B cell (primary cell): Measurements from ENCODE around the gene BTBD17. TPM values are rescaled to one million over a fixed set of nuclear protein-coding genes. Genes with fewer than 3 reads are reported as not detected.

Experiments
- ATAC-seq: fragments of 200-7000 bp; cut with Tn5 transposase; one replicate; pipeline ENCODE4 v1.10.0; 2021; ENCODE audit warnings: low read depth, mild to moderate bottlenecking, moderate number of reproducible peaks, moderate library complexity
- CTCF ChIA-PET: fragments of 350-600 bp; sonication (Branson Sonifier 250); formaldehyde crosslinking; loops from one replicate; lab custom pipeline; 2021; ENCODE audit warnings: antibody characterized with exemption, inconsistent platforms; lab: Charles Lee
- POLR2A ChIA-PET: fragments of 350-600 bp; sonication (Branson Sonifier 250); formaldehyde crosslinking; loops from one replicate; lab custom pipeline; 2021; ENCODE audit warnings: antibody characterized with exemption; lab: Charles Lee
- DNase-seq: peaks from one replicate; pipeline ENCODE4 v3.0.0; 2013
- H2AFZ ChIP-seq: 2 replicates; pipeline ENCODE4 v1.6.1; 2012; ENCODE audit warnings: mild to moderate bottlenecking, low read depth, low read length; ENCODE audit not compliant: insufficient read depth, poor library complexity, severe bottlenecking
- H3K27ac ChIP-seq, 2 donors: 1 replicate in 1 of 2; 2 replicates in 1 of 2; pipeline ENCODE4 v1.5.1; 2012 to 2013; ENCODE audit warnings: low read length in 2 of 2, mild to moderate bottlenecking in 2 of 2, moderate library complexity in 1 of 2
- H3K27me3 ChIP-seq, 4 experiments: fragments of 200-600 bp in 1 of 4; sonication (generic) in 1 of 4; replicated peaks in 1 of 4; 1 replicate in 2 of 4; 2 replicates in 2 of 4; pipeline versions ENCODE4 v1.6.1 to v1.7.0; 2013 to 2016; ENCODE audit warnings: low read length in 3 of 4, mild to moderate bottlenecking in 2 of 4, mixed read lengths in 1 of 4, moderate library complexity in 1 of 4; ENCODE audit not compliant: insufficient read depth in 4 of 4, control insufficient read depth in 3 of 4; ENCODE audit errors: control extremely low read depth in 1 of 4
- H3K36me3 ChIP-seq, 2 experiments: replicated peaks in 1 of 2; 1 replicate in 1 of 2; 2 replicates in 1 of 2; pipeline versions ENCODE4 v1.6.1 to v1.7.1; 2013; ENCODE audit warnings: low read length in 1 of 2; ENCODE audit not compliant: insufficient read depth in 2 of 2, control insufficient read depth in 1 of 2; ENCODE audit errors: control extremely low read depth in 1 of 2, extremely low read depth in 1 of 2
- H3K4me1 ChIP-seq, 2 donors: fragments of 200-600 bp in 1 of 2; sonication (generic) in 1 of 2; 1 replicate in 1 of 2; 2 replicates in 1 of 2; pipeline versions ENCODE4 v1.5.1 to v1.6.1; 2013 to 2017; ENCODE audit warnings: low read length in 2 of 2; ENCODE audit not compliant: control insufficient read depth in 2 of 2, insufficient read depth in 2 of 2
- H3K4me2 ChIP-seq: replicated peaks from 2 replicates; pipeline ENCODE3; 2012; ENCODE audit warnings: mild to moderate bottlenecking, low read depth, low read length; ENCODE audit not compliant: poor library complexity, severe bottlenecking
- H3K4me3 ChIP-seq, 5 experiments: fragments of 200-600 bp in 1 of 5; sonication (generic) in 1 of 5; 1 replicate in 3 of 5; 2 replicates in 2 of 5; pipeline versions ENCODE4 v1.5.1 to v1.7.0; 2011 to 2016; ENCODE audit warnings: low read length in 4 of 5, mild to moderate bottlenecking in 4 of 5, low read depth in 2 of 5, control low read depth in 1 of 5, moderate library complexity in 1 of 5; ENCODE audit not compliant: insufficient read depth in 1 of 5; ENCODE audit errors: control extremely low read depth in 1 of 5, extremely low read depth in 1 of 5
- H3K79me2 ChIP-seq: fragments of 200-600 bp; sonication (generic); one replicate; pipeline ENCODE4 v1.6.0; 2016; ENCODE audit warnings: low read length; ENCODE audit not compliant: control insufficient read depth, insufficient read depth
- H3K9ac ChIP-seq: fragments of 200-600 bp; sonication (generic); 2 replicates; pipeline ENCODE4 v1.6.1; 2017; ENCODE audit warnings: mild to moderate bottlenecking, low read length, moderate library complexity
- H3K9me3 ChIP-seq, 3 donors: one replicate each; pipeline versions ENCODE4 v1.6.1 to v1.7.1; 2013; ENCODE audit warnings: low read length in 2 of 3; ENCODE audit not compliant: control insufficient read depth in 2 of 3, insufficient read depth in 1 of 3; ENCODE audit errors: control extremely low read depth in 1 of 3
- H4K20me1 ChIP-seq: 2 replicates; pipeline ENCODE4 v1.6.0; 2012; ENCODE audit warnings: mild to moderate bottlenecking, low read length; ENCODE audit not compliant: insufficient read depth, control insufficient read depth, poor library complexity, severe bottlenecking
- H3K27ac Mint-ChIP-seq: one replicate; pipeline ENCODE4 v1.8.0; 2021; ENCODE audit warnings: mixed read lengths
- H3K27me3 Mint-ChIP-seq: one replicate; pipeline ENCODE4 v1.8.0; 2021; ENCODE audit warnings: mixed read lengths
- H3K4me1 Mint-ChIP-seq: one replicate; pipeline ENCODE4 v1.8.0; 2021; ENCODE audit warnings: mixed read lengths
- H3K4me3 Mint-ChIP-seq: one replicate; pipeline ENCODE4 v1.8.0; 2021; ENCODE audit warnings: mixed read lengths
- H3K9me3 Mint-ChIP-seq: one replicate; pipeline ENCODE4 v1.8.0; 2022; ENCODE audit warnings: mixed read lengths; ENCODE audit not compliant: insufficient read depth
- EZH2 ChIP-seq: IDR thresholded peaks from 2 replicates; pipeline ENCODE4 v1.6.1; 2012; ENCODE audit warnings: borderline replicate concordance, low read depth, mild to moderate bottlenecking, moderate library complexity, low read length; ENCODE audit not compliant: insufficient read depth, poor library complexity, severe bottlenecking
- WGBS: methylation state at CpG from one replicate; pipeline ENCODE4 v1.1.5; 2013; ENCODE audit warnings: missing lambda C conversion rate; ENCODE audit not compliant: insufficient coverage; 5-methylcytosine and 5-hydroxymethylcytosine counted together
- intact Hi-C: fragments of 100-400 bp; cut with micrococcal nuclease; formaldehyde crosslinking; loops from one replicate; pipeline ENCODE4 v1.10.0; 2022
- polyA plus RNA-seq: library from polyadenylated mRNA; depleted of rRNA; stranded (reverse); fragments of >200 nt; gene quantifications from 2 replicates; pipeline ENCODE4 v1.2.3, GENCODE V29; 2012
- total RNA-seq, 2 donors: library from RNA; stranded (reverse); fragments of 120-200 nt in 1 of 2; gene quantifications; 1 replicate in 1 of 2; 2 replicates in 1 of 2; pipeline versions ENCODE4 v1.2.3 to v1.2.4, GENCODE V29; 2013 to 2022
- TF ChIP-seq, protein P1 (sequence below): fragments of 200-600 bp; IDR thresholded peaks from one replicate; pipeline ENCODE4 v1.8.0; 2022; ENCODE audit warnings: antibody characterized with exemption, mild to moderate bottlenecking

BTBD17 gene
- total and polyA plus RNA-seq, 2 donors (not counting 1 experiment from before 2014, with no cell fraction given): not detected

GRCh38 chr17:74330446-74330845, 31.2 kb downstream of the BTBD17 start:
- no peak overlapping the region for H3K9ac ChIP-seq
- peaks cover 0 to 13% (median 0%) of the 10 kb centered on the region in 3 donors for H3K9me3 ChIP-seq
- ChIA-PET POLR2A (no interaction called here), CTCF (no interaction called here)
- DNase-seq (no peak), ATAC-seq (no peak)
- no peaks in the 10 kb centered on the region for H4K20me1 ChIP-seq
- H3K79me2 ChIP-seq: no peaks in the 10 kb centered on the region
- Mint-ChIP-seq H3K27ac (no peak overlapping the region), H3K9me3 (no peaks in the 10 kb centered on the region), H3K27me3 (peaks cover 24% of the 10 kb centered on the region), H3K4me1 (peaks cover under 1% of the 10 kb centered on the region), H3K4me3 (no peak overlapping the region)
- peaks cover 0 to 27% (median 3%) of the 10 kb centered on the region in 4 experiments for H3K27me3 ChIP-seq
- no peak overlapping the region for H2AFZ ChIP-seq
- H3K27ac ChIP-seq: no peak overlapping the region
- intact Hi-C loops: no loop called here
- H3K4me2 ChIP-seq: no peak overlapping the region
- no peak overlapping the region for H3K4me3 ChIP-seq
- TF ChIP-seq, protein P1, sequence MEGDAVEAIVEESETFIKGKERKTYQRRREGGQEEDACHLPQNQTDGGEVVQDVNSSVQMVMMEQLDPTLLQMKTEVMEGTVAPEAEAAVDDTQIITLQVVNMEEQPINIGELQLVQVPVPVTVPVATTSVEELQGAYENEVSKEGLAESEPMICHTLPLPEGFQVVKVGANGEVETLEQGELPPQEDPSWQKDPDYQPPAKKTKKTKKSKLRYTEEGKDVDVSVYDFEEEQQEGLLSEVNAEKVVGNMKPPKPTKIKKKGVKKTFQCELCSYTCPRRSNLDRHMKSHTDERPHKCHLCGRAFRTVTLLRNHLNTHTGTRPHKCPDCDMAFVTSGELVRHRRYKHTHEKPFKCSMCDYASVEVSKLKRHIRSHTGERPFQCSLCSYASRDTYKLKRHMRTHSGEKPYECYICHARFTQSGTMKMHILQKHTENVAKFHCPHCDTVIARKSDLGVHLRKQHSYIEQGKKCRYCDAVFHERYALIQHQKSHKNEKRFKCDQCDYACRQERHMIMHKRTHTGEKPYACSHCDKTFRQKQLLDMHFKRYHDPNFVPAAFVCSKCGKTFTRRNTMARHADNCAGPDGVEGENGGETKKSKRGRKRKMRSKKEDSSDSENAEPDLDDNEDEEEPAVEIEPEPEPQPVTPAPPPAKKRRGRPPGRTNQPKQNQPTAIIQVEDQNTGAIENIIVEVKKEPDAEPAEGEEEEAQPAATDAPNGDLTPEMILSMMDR: no peak
- TF ChIP-seq EZH2: no peak
- H3K36me3 ChIP-seq: no peaks in the 10 kb centered on the region
- H3K4me1 ChIP-seq: peaks cover 8 to 13% of the 10 kb centered on the region in 2 donors
- 90% methylated on average over 7 of the region's 8 CpGs for WGBS

DNA sequence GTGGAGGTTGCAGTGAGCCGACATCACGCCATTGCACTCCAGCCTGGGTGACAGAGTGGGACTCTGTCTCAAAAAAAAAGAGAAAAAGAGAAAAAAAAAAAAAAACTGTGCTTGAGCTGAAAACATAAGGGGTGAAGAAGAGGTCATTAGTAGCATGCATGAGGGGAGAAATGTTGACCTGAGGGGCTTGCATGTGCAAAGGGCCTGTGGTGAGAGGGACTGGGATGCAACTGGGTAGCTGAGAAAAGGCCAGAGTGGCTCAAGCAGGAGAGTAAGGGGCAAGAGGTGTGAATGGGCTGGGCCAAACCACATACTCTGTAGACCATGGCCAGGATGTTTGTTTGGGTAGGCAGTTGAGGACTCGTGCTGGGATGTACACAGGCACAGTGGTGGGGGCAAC, 32.3 kb downstream of the BTBD17 start:
- H3K4me1 Mint-ChIP-seq: peaks cover 3% of the 10 kb centered on the region
- H3K9me3 Mint-ChIP-seq: no peaks in the 10 kb centered on the region
- TF ChIP-seq, protein P1: no peak
- no peak for TF ChIP-seq EZH2
- CTCF ChIA-PET: no interaction called here
- WGBS: 57% methylated on average over 3 of the region's 3 CpGs
- H3K27ac Mint-ChIP-seq: no peak overlapping the region
- no peak overlapping the region for H3K4me2 ChIP-seq
- H3K27ac ChIP-seq: no peak overlapping the region
- H3K9me3 ChIP-seq: peaks cover 0 to 2% (median 0%) of the 10 kb centered on the region in 3 donors
- H3K4me3 Mint-ChIP-seq: no peak overlapping the region
- H3K79me2 ChIP-seq: no peaks in the 10 kb centered on the region
- no peak overlapping the region for H3K9ac ChIP-seq
- intact Hi-C loops: no loop called here
- H3K36me3 ChIP-seq: no peaks in the 10 kb centered on the region
- H3K27me3 ChIP-seq: peaks cover 0 to 31% (median 5%) of the 10 kb centered on the region in 4 experiments
- H3K27me3 Mint-ChIP-seq: peaks cover 35% of the 10 kb centered on the region
- POLR2A ChIA-PET: no interaction called here
- H3K4me1 ChIP-seq: peaks cover 8 to 13% of the 10 kb centered on the region in 2 donors
- H3K4me3 ChIP-seq: no peak overlapping the region
- H4K20me1 ChIP-seq: no peaks in the 10 kb centered on the region
- no peak for ATAC-seq
- H2AFZ ChIP-seq: no peak overlapping the region
- DNase-seq: no peak
